Fibroblast of peridontal ligament (primary cell): Measurements from ENCODE around the gene C4BPB.

Experiments used
- DNase-seq: peaks from one replicate; pipeline ENCODE4 v3.0.0-alpha.2; 2010; ENCODE audit errors: extremely low read depth

C4BPB gene

DNA sequence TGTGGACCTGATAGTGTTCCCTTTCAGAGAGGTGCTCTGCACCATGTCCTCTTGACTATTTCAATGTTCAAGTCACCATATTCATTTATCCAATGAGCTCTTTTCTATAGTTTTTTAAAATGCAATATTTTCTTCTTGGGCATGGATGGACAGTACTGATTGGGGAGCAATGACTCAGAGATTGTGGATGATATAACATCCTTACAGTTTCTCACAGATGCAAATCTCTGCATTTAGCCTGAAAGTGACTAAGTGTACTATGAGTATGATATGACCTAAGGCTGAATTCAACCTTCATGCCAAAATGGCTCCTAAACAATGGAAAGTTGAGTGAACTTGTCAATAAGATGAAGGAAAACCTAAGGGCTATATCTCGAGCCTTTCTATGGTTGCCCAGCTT lies 51.9 kb downstream of the C4BPB start:
- no peak for DNase-seq

DNA sequence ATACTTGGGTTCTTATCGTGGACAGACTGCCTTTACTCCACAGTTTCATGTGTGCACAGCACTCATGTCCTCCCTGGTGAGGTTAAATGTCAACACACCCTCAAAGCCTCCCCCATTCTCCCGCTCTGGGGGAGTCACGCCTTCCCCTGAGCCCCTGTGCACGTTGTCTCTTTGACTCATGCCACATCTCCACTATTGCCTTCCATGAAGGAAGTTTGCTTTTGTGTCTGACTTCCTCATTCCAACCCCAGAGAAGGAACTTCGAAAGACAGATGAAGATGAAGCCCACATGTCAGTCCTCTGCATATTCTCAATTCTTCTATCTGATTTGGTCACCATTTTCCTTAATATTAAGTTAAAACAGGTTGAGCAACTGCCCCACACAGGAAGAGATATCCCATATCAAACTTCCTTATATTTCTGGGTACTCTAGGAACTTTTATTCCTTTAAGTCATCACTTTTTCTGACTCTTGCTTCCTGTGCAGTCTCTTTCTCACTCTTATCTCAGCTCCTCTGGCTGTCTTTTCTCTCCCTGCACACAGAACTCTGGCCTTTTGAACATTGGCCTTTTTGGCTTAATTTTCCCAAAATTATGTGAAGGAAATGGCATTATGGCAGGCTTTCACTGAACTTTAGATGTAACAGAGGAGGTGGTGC lies 56.9 kb downstream of the C4BPB start:
- DNase-seq, result no peak
